ENCODE data around the gene KCNQ5.

GRCh38 chr6:72966628-72967280, 344.9 kb downstream of the KCNQ5 start:
- no peak for TF ChIP-seq SETDB1 (IDR thresholded peaks at IDR 0.05; ENCODE audit: insufficient read length, low read length)
- TF ChIP-seq ZBTB1 (tag by site-specific recombination; IDR thresholded peaks at IDR 0.05), result no peak
- TF ChIP-seq, protein P1, sequence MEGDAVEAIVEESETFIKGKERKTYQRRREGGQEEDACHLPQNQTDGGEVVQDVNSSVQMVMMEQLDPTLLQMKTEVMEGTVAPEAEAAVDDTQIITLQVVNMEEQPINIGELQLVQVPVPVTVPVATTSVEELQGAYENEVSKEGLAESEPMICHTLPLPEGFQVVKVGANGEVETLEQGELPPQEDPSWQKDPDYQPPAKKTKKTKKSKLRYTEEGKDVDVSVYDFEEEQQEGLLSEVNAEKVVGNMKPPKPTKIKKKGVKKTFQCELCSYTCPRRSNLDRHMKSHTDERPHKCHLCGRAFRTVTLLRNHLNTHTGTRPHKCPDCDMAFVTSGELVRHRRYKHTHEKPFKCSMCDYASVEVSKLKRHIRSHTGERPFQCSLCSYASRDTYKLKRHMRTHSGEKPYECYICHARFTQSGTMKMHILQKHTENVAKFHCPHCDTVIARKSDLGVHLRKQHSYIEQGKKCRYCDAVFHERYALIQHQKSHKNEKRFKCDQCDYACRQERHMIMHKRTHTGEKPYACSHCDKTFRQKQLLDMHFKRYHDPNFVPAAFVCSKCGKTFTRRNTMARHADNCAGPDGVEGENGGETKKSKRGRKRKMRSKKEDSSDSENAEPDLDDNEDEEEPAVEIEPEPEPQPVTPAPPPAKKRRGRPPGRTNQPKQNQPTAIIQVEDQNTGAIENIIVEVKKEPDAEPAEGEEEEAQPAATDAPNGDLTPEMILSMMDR (tag by site-specific recombination; IDR thresholded peaks at IDR 0.05), result no peak
- TF ChIP-seq, protein P2, sequence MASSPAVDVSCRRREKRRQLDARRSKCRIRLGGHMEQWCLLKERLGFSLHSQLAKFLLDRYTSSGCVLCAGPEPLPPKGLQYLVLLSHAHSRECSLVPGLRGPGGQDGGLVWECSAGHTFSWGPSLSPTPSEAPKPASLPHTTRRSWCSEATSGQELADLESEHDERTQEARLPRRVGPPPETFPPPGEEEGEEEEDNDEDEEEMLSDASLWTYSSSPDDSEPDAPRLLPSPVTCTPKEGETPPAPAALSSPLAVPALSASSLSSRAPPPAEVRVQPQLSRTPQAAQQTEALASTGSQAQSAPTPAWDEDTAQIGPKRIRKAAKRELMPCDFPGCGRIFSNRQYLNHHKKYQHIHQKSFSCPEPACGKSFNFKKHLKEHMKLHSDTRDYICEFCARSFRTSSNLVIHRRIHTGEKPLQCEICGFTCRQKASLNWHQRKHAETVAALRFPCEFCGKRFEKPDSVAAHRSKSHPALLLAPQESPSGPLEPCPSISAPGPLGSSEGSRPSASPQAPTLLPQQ (tag by site-specific recombination; IDR thresholded peaks at IDR 0.05), result no peak
- TF ChIP-seq ZNF350 (tag by site-specific recombination; IDR thresholded peaks at IDR 0.05), result no peak
- TF ChIP-seq, protein P3, sequence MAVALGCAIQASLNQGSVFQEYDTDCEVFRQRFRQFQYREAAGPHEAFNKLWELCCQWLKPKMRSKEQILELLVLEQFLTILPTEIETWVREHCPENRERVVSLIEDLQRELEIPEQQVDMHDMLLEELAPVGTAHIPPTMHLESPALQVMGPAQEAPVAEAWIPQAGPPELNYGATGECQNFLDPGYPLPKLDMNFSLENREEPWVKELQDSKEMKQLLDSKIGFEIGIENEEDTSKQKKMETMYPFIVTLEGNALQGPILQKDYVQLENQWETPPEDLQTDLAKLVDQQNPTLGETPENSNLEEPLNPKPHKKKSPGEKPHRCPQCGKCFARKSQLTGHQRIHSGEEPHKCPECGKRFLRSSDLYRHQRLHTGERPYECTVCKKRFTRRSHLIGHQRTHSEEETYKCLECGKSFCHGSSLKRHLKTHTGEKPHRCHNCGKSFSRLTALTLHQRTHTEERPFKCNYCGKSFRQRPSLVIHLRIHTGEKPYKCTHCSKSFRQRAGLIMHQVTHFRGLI (tag by site-specific recombination; IDR thresholded peaks at IDR 0.05), result no peak
- TF ChIP-seq, protein P4, sequence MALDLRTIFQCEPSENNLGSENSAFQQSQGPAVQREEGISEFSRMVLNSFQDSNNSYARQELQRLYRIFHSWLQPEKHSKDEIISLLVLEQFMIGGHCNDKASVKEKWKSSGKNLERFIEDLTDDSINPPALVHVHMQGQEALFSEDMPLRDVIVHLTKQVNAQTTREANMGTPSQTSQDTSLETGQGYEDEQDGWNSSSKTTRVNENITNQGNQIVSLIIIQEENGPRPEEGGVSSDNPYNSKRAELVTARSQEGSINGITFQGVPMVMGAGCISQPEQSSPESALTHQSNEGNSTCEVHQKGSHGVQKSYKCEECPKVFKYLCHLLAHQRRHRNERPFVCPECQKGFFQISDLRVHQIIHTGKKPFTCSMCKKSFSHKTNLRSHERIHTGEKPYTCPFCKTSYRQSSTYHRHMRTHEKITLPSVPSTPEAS (tag by site-specific recombination; IDR thresholded peaks at IDR 0.05), result no peak
- no peak for TF ChIP-seq ZNF24 (tag by site-specific recombination; IDR thresholded peaks at IDR 0.05)
- no peak for TF ChIP-seq YY1 (tag by site-specific recombination; IDR thresholded peaks at IDR 0.05)
- TF ChIP-seq ZNF558 (tag by site-specific recombination; IDR thresholded peaks at IDR 0.05), result no peak
- TF ChIP-seq PBX3 (CRISPR knock-in tag; IDR thresholded peaks at IDR 0.05), result no peak
- no peak for TF ChIP-seq ZNF311 (tag by site-specific recombination; IDR thresholded peaks at IDR 0.05; ENCODE audit: borderline replicate concordance)
- no peak for TF ChIP-seq ZSCAN5A (tag by site-specific recombination; IDR thresholded peaks at IDR 0.05)
- TF ChIP-seq, protein P5, sequence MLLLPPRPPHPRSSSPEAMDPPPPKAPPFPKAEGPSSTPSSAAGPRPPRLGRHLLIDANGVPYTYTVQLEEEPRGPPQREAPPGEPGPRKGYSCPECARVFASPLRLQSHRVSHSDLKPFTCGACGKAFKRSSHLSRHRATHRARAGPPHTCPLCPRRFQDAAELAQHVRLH (tag by site-specific recombination; IDR thresholded peaks at IDR 0.05), result no peak

Measured in HEK293 (cell line).